Measurements from ENCODE around the gene TUBGCP3. TPM values are rescaled to one million over a fixed set of nuclear protein-coding genes. Genes with fewer than 3 reads are reported as not detected.
"Not testable (repeated sequence)": the region's sequence is repeated elsewhere in the genome, so short reads cannot be mapped to it uniquely, and the experiment has no call there.

Gene TUBGCP3
- total and polyA plus RNA-seq, 7 donors: 7.4 to 15.3 (median 13.1) TPM

- Histone ChIP-seq H3K27me3 (ENCODE audit: insufficient read depth in 3 of 3, low read length in 2 of 3) (peaks cover 0 to 57% (median 6%) of the 10 kb centered on the region in 3 donors), H3K9me3 (no peaks in the 10 kb centered on the region), H3K4me3 (no peak overlapping the region), H3K27ac (no peak overlapping the region), H3K36me3 (ENCODE audit: insufficient read depth in 1 of 2, low read depth in 1 of 2) (no peaks in the 10 kb centered on the region), H3K4me1 (no peaks in the 10 kb centered on the region)
- 60 to 68% (median 67%) methylated on average over 11 of the region's 11 CpGs for WGBS, 3 donors
- ATAC-seq: no peak
- intact Hi-C loops (cut with DNase I): no loop called here
- DNase-seq: no peak
- no peak for TF ChIP-seq CTCF (IDR thresholded peaks at IDR 0.05)
Observed at GRCh38 chr13:112634102-112634501, 46.1 kb upstream of the TUBGCP3 start.

GRCh38 chr13:112630226-112630625 lies 42.3 kb upstream of the TUBGCP3 start:
- DNase-seq; H3K4me3 ChIP-seq; ATAC-seq; H3K27ac ChIP-seq; H3K9me3 ChIP-seq; H3K4me1 ChIP-seq; intact Hi-C loops (cut with DNase I); H3K36me3 ChIP-seq (ENCODE audit: insufficient read depth in 1 of 2, low read depth in 1 of 2): not testable (repeated sequence)
- H3K27me3 ChIP-seq (ENCODE audit: insufficient read depth in 3 of 3, low read length in 2 of 3): peaks cover 0 to 27% (median 3%) of the 10 kb centered on the region in 3 donors
- WGBS, 3 donors: 89 to 93% (median 89%) methylated on average over 10 of the region's 10 CpGs

- ATAC-seq (no peak), DNase-seq (no peak)
- 67 to 72% (median 69%) methylated on average over 8 of the region's 8 CpGs for WGBS, 3 donors
- Histone ChIP-seq H3K4me1 (no peaks in the 10 kb centered on the region), H3K36me3 (ENCODE audit: insufficient read depth in 1 of 2, low read depth in 1 of 2) (no peaks in the 10 kb centered on the region), H3K4me3 (no peak overlapping the region), H3K27me3 (ENCODE audit: insufficient read depth in 3 of 3, low read length in 2 of 3) (peaks cover 0 to 22% (median 3%) of the 10 kb centered on the region in 3 donors), H3K9me3 (no peaks in the 10 kb centered on the region), H3K27ac (no peak overlapping the region)
- TF ChIP-seq CTCF (IDR thresholded peaks at IDR 0.05): no peak
- intact Hi-C loops (cut with DNase I): no loop called here
Observed at GRCh38 chr13:112629161-112629560, 41.2 kb upstream of the TUBGCP3 start.

GRCh38 chr13:112627613-112628012 lies 39.7 kb upstream of the TUBGCP3 start:
- 86 to 92% (median 90%) methylated on average over 1 of the region's 1 CpG for WGBS, 3 donors

GRCh38 chr13:112627161-112627560 lies 39.2 kb upstream of the TUBGCP3 start:
- no peak for TF ChIP-seq CTCF (IDR thresholded peaks at IDR 0.05)
- peaks cover 0 to 24% (median 7%) of the 10 kb centered on the region in 3 donors for H3K27me3 ChIP-seq (ENCODE audit: insufficient read depth in 3 of 3, low read length in 2 of 3)
- H3K9me3 ChIP-seq: no peaks in the 10 kb centered on the region
- DNase-seq: no peak
- no peaks in the 10 kb centered on the region for H3K4me1 ChIP-seq
- H3K27ac ChIP-seq: no peak overlapping the region
- WGBS, 3 donors: 90 to 94% (median 93%) methylated on average over 11 of the region's 11 CpGs
- no peaks in the 10 kb centered on the region for H3K36me3 ChIP-seq (ENCODE audit: insufficient read depth in 1 of 2, low read depth in 1 of 2)
- no peak overlapping the region for H3K4me3 ChIP-seq
- no peak for ATAC-seq
- intact Hi-C loops (cut with DNase I): loop anchor here in 1 of 2 donors (2.0 kb wide), 1 partner anchor 34 kb away; no protein-coding TSS in a partner anchor

More at GRCh38 chr13:112627613-112628012, 39.7 kb upstream of the TUBGCP3 start:
- not testable (repeated sequence) for DNase-seq; H3K36me3 ChIP-seq (ENCODE audit: insufficient read depth in 1 of 2, low read depth in 1 of 2); H3K27ac ChIP-seq; H3K9me3 ChIP-seq; H3K4me1 ChIP-seq; ATAC-seq; H3K4me3 ChIP-seq
- intact Hi-C loops (cut with DNase I): loop anchor here in 1 of 2 donors (2.0 kb wide), 1 partner anchor 33 kb away; no protein-coding TSS in a partner anchor
- peaks cover 0 to 24% (median 7%) of the 10 kb centered on the region in 3 donors for H3K27me3 ChIP-seq (ENCODE audit: insufficient read depth in 3 of 3, low read length in 2 of 3)

GRCh38 chr13:112626761-112627160 lies 38.8 kb upstream of the TUBGCP3 start:
- ATAC-seq: no peak
- Histone ChIP-seq H3K4me3 (no peak overlapping the region), H3K27me3 (ENCODE audit: insufficient read depth in 3 of 3, low read length in 2 of 3) (peaks cover 0 to 27% (median 7%) of the 10 kb centered on the region in 3 donors), H3K27ac (no peak overlapping the region), H3K4me1 (no peaks in the 10 kb centered on the region), H3K36me3 (ENCODE audit: insufficient read depth in 1 of 2, low read depth in 1 of 2) (no peaks in the 10 kb centered on the region), H3K9me3 (no peaks in the 10 kb centered on the region)
- TF ChIP-seq CTCF (IDR thresholded peaks at IDR 0.05): no peak
- no peak for DNase-seq
- intact Hi-C loops (cut with DNase I): loop anchor here in 1 of 2 donors (2.0 kb wide), 1 partner anchor 34 kb away; no protein-coding TSS in a partner anchor
- 85 to 93% (median 87%) methylated on average over 10 of the region's 10 CpGs for WGBS, 3 donors
